ENCODE data around the gene DNAH8.

The DNAH8 gene

GRCh38 chr6:38990475-38990874 lies 275.4 kb downstream of the DNAH8 start:
- Mint-ChIP-seq H3K4me1 (no peaks in the 10 kb centered on the region), H3K27me3 (no peaks in the 10 kb centered on the region), H3K36me3 (no peaks in the 10 kb centered on the region), H3K27ac (no peak overlapping the region), H3K4me3 (no peak overlapping the region), H3K9me3 (no peaks in the 10 kb centered on the region)
- CTCF ChIA-PET = interaction anchor here (2.8 kb wide), 1 partner anchor 18 kb away, joined by 8 read pairs; no protein-coding TSS in a partner anchor
- no peak for DNase-seq

GRCh38 chr6:38996676-38997075 lies 281.6 kb downstream of the DNAH8 start:
- Mint-ChIP-seq H3K27ac (no peak overlapping the region), H3K4me1 (no peaks in the 10 kb centered on the region), H3K36me3 (no peaks in the 10 kb centered on the region), H3K4me3 (no peak overlapping the region), H3K27me3 (peaks cover 30% of the 10 kb centered on the region), H3K9me3 (no peaks in the 10 kb centered on the region)
- no peak for DNase-seq
- CTCF ChIA-PET = interaction anchor here (0.9 to 3.9 kb wide), 12 partner anchors 23 to 313 kb away, joined by 3 to 22 read pairs (median 7); no protein-coding TSS in a partner anchor

GRCh38 chr6:38997128-38997761 lies 282.1 kb downstream of the DNAH8 start:
- Mint-ChIP-seq H3K9me3 (no peaks in the 10 kb centered on the region), H3K36me3 (no peaks in the 10 kb centered on the region), H3K27ac (no peak overlapping the region), H3K27me3 (peaks cover 32% of the 10 kb centered on the region), H3K4me1 (no peaks in the 10 kb centered on the region), H3K4me3 (no peak overlapping the region)
- CTCF ChIA-PET = interaction anchor here (0.9 to 3.9 kb wide), 13 partner anchors 24 to 313 kb away, joined by 3 to 22 read pairs (median 7); no protein-coding TSS in a partner anchor
- DNase-seq = peak; percentile 48

GRCh38 chr6:39003072-39003471 lies 288.0 kb downstream of the DNAH8 start:
- Mint-ChIP-seq H3K36me3 (no peaks in the 10 kb centered on the region), H3K27me3 (peaks cover 25% of the 10 kb centered on the region), H3K9me3 (no peaks in the 10 kb centered on the region), H3K4me1 (no peaks in the 10 kb centered on the region), H3K4me3 (no peak overlapping the region), H3K27ac (no peak overlapping the region)
- DNase-seq = peak; percentile 24
- CTCF ChIA-PET = interaction anchor here (0.8 to 1.8 kb wide), 3 partner anchors 14 to 131 kb away, joined by 3 to 6 read pairs (median 4); no protein-coding TSS in a partner anchor

- H3K4me3 Mint-ChIP-seq = no peak overlapping the region
- DNase-seq = no peak
- no peaks in the 10 kb centered on the region for H3K4me1 Mint-ChIP-seq
- CTCF ChIA-PET = interaction anchor here (1.3 to 1.8 kb wide), 3 partner anchors 9 to 131 kb away, joined by 3 to 6 read pairs (median 4); no protein-coding TSS in a partner anchor
- no peak overlapping the region for H3K27ac Mint-ChIP-seq
- H3K27me3 Mint-ChIP-seq = peaks cover 30% of the 10 kb centered on the region
- no peaks in the 10 kb centered on the region for H3K36me3 Mint-ChIP-seq
- H3K9me3 Mint-ChIP-seq = no peaks in the 10 kb centered on the region
Measured at GRCh38 chr6:39003492-39003891, 288.4 kb downstream of the DNAH8 start.

GRCh38 chr6:39004801-39005200 lies 289.7 kb downstream of the DNAH8 start:
- Mint-ChIP-seq H3K4me1 (no peaks in the 10 kb centered on the region), H3K36me3 (no peaks in the 10 kb centered on the region), H3K9me3 (no peaks in the 10 kb centered on the region), H3K4me3 (no peak overlapping the region), H3K27me3 (peaks cover 33% of the 10 kb centered on the region), H3K27ac (no peak overlapping the region)
- CTCF ChIA-PET = interaction anchor here (1.3 kb wide), 1 partner anchor 8 kb away, joined by 3 read pairs; no protein-coding TSS in a partner anchor
- no peak for DNase-seq

GRCh38 chr6:39005774-39006173 lies 290.7 kb downstream of the DNAH8 start:
- no peak overlapping the region for H3K27ac Mint-ChIP-seq
- H3K9me3 Mint-ChIP-seq = no peaks in the 10 kb centered on the region
- no peak overlapping the region for H3K4me3 Mint-ChIP-seq
- CTCF ChIA-PET = interaction anchor here (1.5 kb wide), 1 partner anchor 297 kb away, joined by 5 read pairs; no protein-coding TSS in a partner anchor
- H3K27me3 Mint-ChIP-seq = peaks cover 32% of the 10 kb centered on the region
- H3K4me1 Mint-ChIP-seq = no peaks in the 10 kb centered on the region
- no peaks in the 10 kb centered on the region for H3K36me3 Mint-ChIP-seq
- no peak for DNase-seq

- no peak overlapping the region for H3K4me3 Mint-ChIP-seq
- CTCF ChIA-PET = interaction anchor here (1.4 kb wide), 1 partner anchor 302 kb away, joined by 3 read pairs; no protein-coding TSS in a partner anchor
- H3K36me3 Mint-ChIP-seq = no peaks in the 10 kb centered on the region
- H3K27me3 Mint-ChIP-seq = peaks cover 36% of the 10 kb centered on the region
- no peak overlapping the region for H3K27ac Mint-ChIP-seq
- DNase-seq = no peak
- no peaks in the 10 kb centered on the region for H3K9me3 Mint-ChIP-seq
- no peaks in the 10 kb centered on the region for H3K4me1 Mint-ChIP-seq
Measured at GRCh38 chr6:39007575-39007974, 292.5 kb downstream of the DNAH8 start.

- no peaks in the 10 kb centered on the region for H3K36me3 Mint-ChIP-seq
- H3K9me3 Mint-ChIP-seq = no peaks in the 10 kb centered on the region
- CTCF ChIA-PET = no interaction called here
- H3K27ac Mint-ChIP-seq = no peak overlapping the region
- H3K27me3 Mint-ChIP-seq = peaks cover 40% of the 10 kb centered on the region
- H3K4me3 Mint-ChIP-seq = no peak overlapping the region
- DNase-seq = no peak
- H3K4me1 Mint-ChIP-seq = no peaks in the 10 kb centered on the region
Measured at GRCh38 chr6:39008737-39009136, 293.6 kb downstream of the DNAH8 start.

- no peak overlapping the region for H3K4me3 Mint-ChIP-seq
- no peak overlapping the region for H3K27ac Mint-ChIP-seq
- CTCF ChIA-PET = interaction anchor here (0.7 kb wide), 1 partner anchor 62 kb away, joined by 4 read pairs; no protein-coding TSS in a partner anchor
- no peak for DNase-seq
- peaks cover 41% of the 10 kb centered on the region for H3K27me3 Mint-ChIP-seq
- no peaks in the 10 kb centered on the region for H3K36me3 Mint-ChIP-seq
- no peaks in the 10 kb centered on the region for H3K9me3 Mint-ChIP-seq
- no peaks in the 10 kb centered on the region for H3K4me1 Mint-ChIP-seq
Measured at GRCh38 chr6:39009476-39009875, 294.4 kb downstream of the DNAH8 start.

- Mint-ChIP-seq H3K27ac (no peak overlapping the region), H3K27me3 (peaks cover 16% of the 10 kb centered on the region), H3K4me3 (no peak overlapping the region), H3K9me3 (no peaks in the 10 kb centered on the region), H3K4me1 (no peaks in the 10 kb centered on the region), H3K36me3 (no peaks in the 10 kb centered on the region)
- no peak for DNase-seq
- CTCF ChIA-PET = interaction anchor here (0.8 to 1.1 kb wide), 2 partner anchors 142 to 145 kb away, joined by 3 read pairs; no protein-coding TSS in a partner anchor
Measured at GRCh38 chr6:39016839-39017546, 301.9 kb downstream of the DNAH8 start.

GRCh38 chr6:39017547-39017880 lies 302.4 kb downstream of the DNAH8 start:
- CTCF ChIA-PET = interaction anchor here (0.8 to 1.1 kb wide), 2 partner anchors 143 to 145 kb away, joined by 3 read pairs; no protein-coding TSS in a partner anchor

GRCh38 chr6:39018103-39018502 lies 303.0 kb downstream of the DNAH8 start:
- Mint-ChIP-seq H3K4me1 (no peaks in the 10 kb centered on the region), H3K9me3 (no peaks in the 10 kb centered on the region), H3K4me3 (no peak overlapping the region), H3K27me3 (peaks cover 11% of the 10 kb centered on the region), H3K36me3 (no peaks in the 10 kb centered on the region), H3K27ac (no peak overlapping the region)
- CTCF ChIA-PET = interaction anchor here (0.8 kb wide), 1 partner anchor 143 kb away, joined by 3 read pairs; no protein-coding TSS in a partner anchor
- no peak for DNase-seq

More at GRCh38 chr6:39017547-39017880, 302.4 kb downstream of the DNAH8 start:
- Mint-ChIP-seq H3K27ac (no peak overlapping the region), H3K27me3 (peaks cover 11% of the 10 kb centered on the region), H3K4me3 (no peak overlapping the region), H3K9me3 (no peaks in the 10 kb centered on the region), H3K36me3 (no peaks in the 10 kb centered on the region), H3K4me1 (no peaks in the 10 kb centered on the region)
- no peak for DNase-seq

- Mint-ChIP-seq H3K4me1 (no peaks in the 10 kb centered on the region), H3K36me3 (no peaks in the 10 kb centered on the region), H3K9me3 (no peaks in the 10 kb centered on the region), H3K27ac (no peak overlapping the region), H3K27me3 (no peaks in the 10 kb centered on the region), H3K4me3 (no peak overlapping the region)
- DNase-seq = no peak
- CTCF ChIA-PET = no interaction called here
Measured at GRCh38 chr6:39020136-39020535, 305.0 kb downstream of the DNAH8 start.

Measured in activated naive CD4-positive, alpha-beta T cell treated with anti-CD3 and anti-CD28 coated beads, Interleukin-2, amount 10 ng/mL, durations not matched to agents 7 days and 5 days (primary cell).